Measurements from ENCODE around the gene GPR141. TPM values are rescaled to one million over a fixed set of nuclear protein-coding genes. Genes with fewer than 3 reads are reported as not detected.

Gene GPR141
- polyA plus RNA-seq, 1 donor (not counting 4 experiments of a cell fraction or from before 2014, with no cell fraction given) = not detected

- Histone ChIP-seq H3K27me3 (ENCODE audit: control insufficient read depth, extremely low read depth, insufficient read depth, low read length) (no peaks in the 10 kb centered on the region), H2AFZ (ENCODE audit: control insufficient read depth, low read length) (no peak overlapping the region), H3K9ac (ENCODE audit: control insufficient read depth, extremely low read depth, insufficient read depth, low read length) (no peak overlapping the region), H3K4me1 (ENCODE audit: control insufficient read depth, extremely low read depth, insufficient read depth, low read length) (no peaks in the 10 kb centered on the region), H3K27ac (ENCODE audit: control insufficient read depth, insufficient read depth, low read length) (no peak overlapping the region), H3K9me1 (ENCODE audit: control insufficient read depth, extremely low read depth, insufficient read depth, low read length) (no peaks in the 10 kb centered on the region), H3K4me3 (ENCODE audit: control insufficient read depth in 2 of 3, extremely low read depth in 1 of 3, insufficient read depth in 2 of 3, low read depth in 1 of 3, low read length in 3 of 3) (no peak overlapping the region), H3K36me3 (ENCODE audit: control insufficient read depth in 2 of 2, extremely low read depth in 1 of 2, insufficient read depth in 2 of 2, low read length in 2 of 2) (no peaks in the 10 kb centered on the region), H3K9me3 (ENCODE audit: control insufficient read depth, low read depth, low read length) (no peaks in the 10 kb centered on the region), H3K4me2 (ENCODE audit: control insufficient read depth, extremely low read depth, insufficient read depth, low read depth, low read length) (no peak overlapping the region), H4K20me1 (ENCODE audit: control insufficient read depth, extremely low read depth, insufficient read depth, low read length) (no peaks in the 10 kb centered on the region), H3K79me2 (ENCODE audit: control insufficient read depth, insufficient read depth, low read length) (no peaks in the 10 kb centered on the region)
- no peak for FAIRE-seq
- dilution Hi-C loops (cut with MboI; ENCODE audit: extremely low pct_ligation_motif_present, low sequenced_read_pairs) = no loop called here
- DNase-seq (ENCODE audit: low read depth, low spot score) = no peak
- TF ChIP-seq CTCF (optimal IDR thresholded peaks at IDR 0.05 in 1 of 3, IDR thresholded peaks at IDR 0.05 in 1 of 3, conservative IDR thresholded peaks at IDR 0.05 in 1 of 3; ENCODE audit: extremely low read depth in 1 of 3, insufficient read depth in 2 of 3, low read length in 3 of 3) = no peak
- TF ChIP-seq EZH2 (IDR thresholded peaks at IDR 0.05; ENCODE audit: low read length) = no peak
Measured at GRCh38 chr7:37673523-37673922, 10.0 kb upstream of the GPR141 start.

- no peak overlapping the region for H3K4me3 ChIP-seq (ENCODE audit: control insufficient read depth in 2 of 3, extremely low read depth in 1 of 3, insufficient read depth in 2 of 3, low read depth in 1 of 3, low read length in 3 of 3)
- no peaks in the 10 kb centered on the region for H3K36me3 ChIP-seq (ENCODE audit: control insufficient read depth in 2 of 2, extremely low read depth in 1 of 2, insufficient read depth in 2 of 2, low read length in 2 of 2)
- no peaks in the 10 kb centered on the region for H3K9me1 ChIP-seq (ENCODE audit: control insufficient read depth, extremely low read depth, insufficient read depth, low read length)
- H3K4me2 ChIP-seq (ENCODE audit: control insufficient read depth, extremely low read depth, insufficient read depth, low read depth, low read length) = no peak overlapping the region
- H3K79me2 ChIP-seq (ENCODE audit: control insufficient read depth, insufficient read depth, low read length) = no peaks in the 10 kb centered on the region
- dilution Hi-C loops (cut with MboI; ENCODE audit: extremely low pct_ligation_motif_present, low sequenced_read_pairs) = no loop called here
- no peaks in the 10 kb centered on the region for H4K20me1 ChIP-seq (ENCODE audit: control insufficient read depth, extremely low read depth, insufficient read depth, low read length)
- no peaks in the 10 kb centered on the region for H3K27me3 ChIP-seq (ENCODE audit: control insufficient read depth, extremely low read depth, insufficient read depth, low read length)
- TF ChIP-seq EZH2 (IDR thresholded peaks at IDR 0.05; ENCODE audit: low read length) (no peak), CTCF (optimal IDR thresholded peaks at IDR 0.05 in 1 of 3, IDR thresholded peaks at IDR 0.05 in 1 of 3, conservative IDR thresholded peaks at IDR 0.05 in 1 of 3; ENCODE audit: extremely low read depth in 1 of 3, insufficient read depth in 2 of 3, low read length in 3 of 3) (no peak)
- no peak overlapping the region for H3K9ac ChIP-seq (ENCODE audit: control insufficient read depth, extremely low read depth, insufficient read depth, low read length)
- H3K4me1 ChIP-seq (ENCODE audit: control insufficient read depth, extremely low read depth, insufficient read depth, low read length) = no peaks in the 10 kb centered on the region
- no peak overlapping the region for H2AFZ ChIP-seq (ENCODE audit: control insufficient read depth, low read length)
- FAIRE-seq (no peak), DNase-seq (ENCODE audit: low read depth, low spot score) (no peak)
- no peak overlapping the region for H3K27ac ChIP-seq (ENCODE audit: control insufficient read depth, insufficient read depth, low read length)
- H3K9me3 ChIP-seq (ENCODE audit: control insufficient read depth, low read depth, low read length) = no peaks in the 10 kb centered on the region
Measured at GRCh38 chr7:37674531-37674930, 9.0 kb upstream of the GPR141 start.

All from keratinocyte (primary cell).